GM21723 (cell line): Measurements from ENCODE around the gene UBR3.
"Not testable (repeated sequence)": the region's sequence is repeated elsewhere in the genome, so short reads cannot be mapped to it uniquely, and the experiment has no call there.

Experiments used
- ATAC-seq: cut with Tn5 transposase; IDR thresholded peaks from one replicate; pipeline ENCODE4 v1.9.1; 2021; ENCODE audit warnings: mild to moderate bottlenecking, moderate library complexity; ENCODE audit not compliant: unreplicated experiment

The UBR3 gene

DNA sequence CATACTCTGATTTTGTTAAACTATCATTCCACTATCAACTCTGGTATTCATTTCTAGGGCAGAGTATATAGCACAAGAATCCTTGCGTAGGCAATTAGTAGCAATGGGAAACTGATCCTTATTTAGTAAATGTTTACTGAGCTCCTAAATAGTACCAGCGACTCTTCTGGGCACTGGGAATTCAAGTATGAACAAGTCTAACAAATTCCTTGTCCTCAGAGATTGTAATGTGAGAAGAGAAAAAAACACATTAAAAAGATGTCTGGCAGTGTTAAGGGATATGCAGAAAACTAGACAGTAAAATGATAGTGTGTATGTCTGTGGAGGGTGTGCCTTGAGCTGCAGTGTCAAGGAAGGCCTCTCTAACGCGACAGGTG lies 3.3 kb upstream of the UBR3 start:
- ATAC-seq = no peak

DNA sequence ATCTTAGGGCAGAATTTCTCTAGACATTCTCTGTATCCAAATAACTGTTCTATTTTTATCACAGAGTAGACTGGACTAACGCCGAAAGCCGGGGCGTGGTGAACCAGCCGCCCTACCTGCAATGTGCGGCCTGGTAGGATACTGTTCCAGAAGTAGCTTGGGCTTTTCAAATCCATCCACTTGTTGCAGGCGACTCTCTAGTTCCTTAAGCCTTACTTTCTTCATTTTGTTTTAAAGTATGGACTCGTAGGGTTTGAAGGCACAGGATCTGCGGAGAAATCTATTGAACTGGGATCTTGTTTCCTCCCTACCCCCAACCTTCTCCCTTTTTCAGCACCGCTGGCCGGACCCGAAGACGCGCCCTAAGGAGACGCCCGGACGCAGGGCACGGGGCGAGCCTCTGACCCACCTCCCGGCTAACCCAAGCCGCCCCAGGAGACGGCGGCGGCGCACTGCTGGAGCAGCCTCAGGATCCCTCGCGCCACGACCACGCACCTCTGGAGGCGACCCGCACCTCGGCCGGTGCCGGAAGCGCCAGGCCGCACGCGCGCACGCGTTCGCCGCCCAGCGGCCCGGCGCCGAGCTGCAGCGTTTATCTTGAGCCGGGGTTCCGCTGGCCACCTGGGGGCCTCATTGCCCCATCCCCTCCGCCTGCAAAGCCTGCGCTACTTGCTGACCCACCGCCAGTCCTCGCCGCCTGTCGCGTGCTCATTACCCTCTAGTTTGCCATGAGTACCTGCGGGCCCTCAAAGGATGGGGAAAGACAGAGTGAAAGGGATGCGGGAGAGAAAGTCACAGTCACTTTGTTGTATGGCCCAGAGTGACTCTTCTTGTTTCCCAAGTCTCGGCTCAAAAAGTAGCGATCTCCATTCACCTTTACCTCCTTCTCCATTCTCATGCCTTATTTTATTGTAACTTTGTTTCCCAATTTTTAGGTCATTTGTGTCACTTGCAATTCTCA lies 2.6 kb upstream of the UBR3 start, which contains the start of gene METTL5:
Gene METTL5, minus strand, starts transcription at position 533 of the 961 bp plus-strand sequence. Its CDS starts 308 bp downstream, at position 225.
- ATAC-seq = peak; percentile 63

DNA sequence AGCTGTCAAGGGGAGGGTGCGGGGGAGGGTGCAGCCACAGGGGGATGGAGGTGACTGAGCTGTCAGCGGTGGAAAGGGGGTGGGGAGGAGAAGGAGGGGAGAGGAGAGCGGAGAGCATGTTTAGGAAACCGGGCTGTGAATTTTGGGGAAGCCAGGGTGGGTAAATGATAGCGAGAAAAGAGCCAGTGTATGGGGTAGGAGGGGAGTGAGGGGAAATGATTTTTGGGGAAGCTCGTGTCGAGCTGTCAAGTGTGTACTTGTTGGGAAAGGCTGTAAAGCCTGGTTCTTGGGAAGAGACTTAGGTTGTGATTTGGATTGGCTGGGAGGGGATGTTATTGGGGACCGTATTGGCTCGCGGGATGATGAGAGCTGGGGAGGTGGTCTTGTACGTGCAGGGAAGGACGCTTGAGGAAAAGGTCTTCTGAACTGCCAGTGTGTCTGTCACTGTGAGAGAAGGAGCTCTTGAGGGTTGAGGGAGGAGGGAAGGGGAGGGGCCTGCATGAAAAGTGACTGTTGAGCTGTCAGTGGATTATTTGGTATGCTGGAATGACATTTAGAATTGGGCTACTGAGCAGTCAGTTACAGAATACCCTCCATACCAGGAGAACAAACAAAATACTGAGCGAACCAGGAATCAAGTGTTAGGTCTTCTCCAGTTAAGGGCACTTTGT lies 1.0 kb downstream of the UBR3 start:
- peak; percentile 42 for ATAC-seq

DNA sequence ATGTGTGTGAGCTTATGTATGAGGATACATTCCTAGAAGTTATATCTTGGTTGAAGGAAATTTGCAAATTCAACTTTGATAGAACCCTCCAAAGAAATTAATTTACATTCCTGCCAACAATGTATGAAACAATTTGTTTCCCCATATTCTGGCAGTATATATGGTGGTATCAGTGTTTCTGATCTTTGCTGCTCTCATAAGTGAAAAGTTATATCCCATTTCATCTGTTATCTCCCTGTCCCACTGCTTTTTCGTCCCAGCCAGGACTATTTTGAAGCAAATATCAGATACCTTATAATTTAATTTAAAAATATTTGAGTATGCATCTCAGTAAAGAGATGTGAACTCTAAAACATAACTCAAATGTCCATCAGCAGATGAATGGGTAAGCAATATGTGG lies 7.1 kb downstream of the UBR3 start:
- ATAC-seq = no peak

DNA sequence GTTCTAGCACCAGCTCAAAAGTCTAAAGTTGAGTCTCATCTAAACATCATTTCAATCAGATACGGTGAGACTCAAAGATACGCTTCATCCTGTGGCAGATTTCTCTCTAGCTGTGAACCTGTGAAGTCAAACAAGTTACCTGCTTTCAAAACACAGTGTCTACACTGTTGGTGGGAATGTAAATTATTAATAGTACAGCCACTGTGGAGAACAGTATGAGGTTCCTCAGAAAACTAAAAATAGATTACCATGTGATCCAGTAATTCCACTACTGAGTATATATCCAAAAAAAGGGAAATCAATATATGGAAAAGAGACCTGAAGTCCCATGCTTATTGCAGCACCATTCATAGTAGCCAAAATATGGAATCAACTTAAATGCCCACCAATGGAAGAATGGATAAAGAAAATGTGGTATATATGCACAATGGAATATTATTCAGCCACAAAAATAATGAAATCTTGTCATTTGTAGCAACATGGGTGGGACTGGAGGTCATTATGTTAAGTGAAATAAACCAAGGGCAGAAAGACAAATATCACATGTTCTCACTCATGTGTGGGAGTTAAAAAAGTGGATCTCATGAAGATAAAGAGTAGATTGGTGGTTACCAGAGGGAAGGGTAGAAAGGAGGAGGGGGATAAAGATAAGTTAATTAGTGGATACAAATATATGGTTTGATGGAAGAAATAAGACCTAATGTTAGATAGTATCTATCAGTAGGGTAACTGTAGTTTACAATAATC lies 11.7 kb downstream of the UBR3 start:
- ATAC-seq = no peak

DNA sequence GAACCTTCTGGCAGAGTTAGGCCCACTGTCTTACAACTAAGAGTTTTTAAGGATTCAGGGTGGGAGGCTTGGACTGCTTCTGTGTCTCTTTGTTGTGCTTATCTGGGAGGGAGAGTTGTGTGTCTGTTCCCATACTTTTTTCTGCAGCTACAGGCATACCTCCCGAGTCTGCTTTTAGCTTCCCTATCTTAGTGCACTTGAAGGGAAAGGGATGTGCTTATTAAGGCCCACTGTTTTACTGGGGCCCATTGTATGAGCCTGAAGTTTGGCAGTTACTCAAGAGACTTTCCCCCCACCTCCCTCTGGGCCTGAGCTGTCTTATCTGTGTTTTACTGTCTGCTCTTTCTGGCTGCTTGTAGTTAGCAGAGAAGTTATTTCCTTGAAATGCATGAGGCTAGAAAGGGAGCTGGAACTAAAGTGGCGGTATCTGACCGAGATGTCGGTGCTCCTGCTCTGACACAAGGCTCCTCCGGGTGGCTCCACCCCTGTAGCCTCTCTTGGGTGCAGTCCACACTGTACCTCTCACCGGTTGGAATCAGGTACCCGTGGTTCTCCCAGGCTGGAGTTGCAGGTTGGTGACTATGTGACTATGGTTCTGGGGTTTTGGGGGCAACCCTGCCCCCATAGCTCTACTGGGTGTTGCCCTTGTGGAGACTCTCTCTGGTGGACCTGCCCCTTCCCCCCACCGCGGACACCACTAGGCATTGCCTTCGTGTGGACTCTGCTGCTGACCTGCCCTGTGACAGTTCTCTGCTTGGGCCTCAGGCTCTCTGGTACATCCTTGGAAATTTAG lies 12.9 kb downstream of the UBR3 start:
- no peak for ATAC-seq

DNA sequence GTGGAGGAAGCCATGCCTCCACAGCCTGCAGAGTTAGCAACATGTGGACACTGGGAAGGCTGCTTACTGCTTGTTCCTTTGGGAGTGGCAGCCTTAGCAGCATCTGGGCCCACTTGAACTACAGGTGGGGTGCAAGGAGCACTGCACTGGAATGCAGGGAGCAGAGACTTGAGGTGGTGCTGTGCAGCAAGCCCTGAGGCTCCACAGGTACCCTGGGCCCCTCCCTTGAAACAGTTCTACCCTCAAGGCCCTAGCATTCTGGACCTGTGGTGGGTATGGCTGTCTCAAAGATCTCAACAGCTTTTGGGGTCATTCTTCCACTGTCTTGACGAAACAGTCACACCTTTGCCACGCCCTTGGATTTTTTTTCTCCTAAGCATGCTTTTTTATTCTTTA lies 13.5 kb downstream of the UBR3 start:
- ATAC-seq = no peak

DNA sequence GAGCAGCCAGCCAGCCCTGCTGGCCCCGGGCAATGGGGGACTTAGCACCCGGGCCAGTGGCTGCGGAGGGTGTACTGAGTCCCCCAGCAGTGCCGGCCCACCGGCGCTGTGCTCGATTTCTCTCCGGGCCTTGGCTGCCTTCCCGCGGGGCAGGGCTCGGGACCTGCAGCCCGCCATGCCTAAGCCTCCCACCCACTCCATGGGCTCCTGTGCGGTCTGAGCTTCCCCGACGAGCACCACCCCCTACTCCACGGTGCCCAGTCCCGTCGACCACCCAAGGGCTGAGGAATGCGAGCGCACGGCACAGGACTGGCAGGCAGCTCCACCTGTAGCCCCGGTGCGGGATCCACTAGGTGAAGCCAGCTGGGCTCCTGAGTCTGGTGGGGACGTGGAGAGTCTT lies 14.4 kb downstream of the UBR3 start:
- ATAC-seq = not testable (repeated sequence)

DNA sequence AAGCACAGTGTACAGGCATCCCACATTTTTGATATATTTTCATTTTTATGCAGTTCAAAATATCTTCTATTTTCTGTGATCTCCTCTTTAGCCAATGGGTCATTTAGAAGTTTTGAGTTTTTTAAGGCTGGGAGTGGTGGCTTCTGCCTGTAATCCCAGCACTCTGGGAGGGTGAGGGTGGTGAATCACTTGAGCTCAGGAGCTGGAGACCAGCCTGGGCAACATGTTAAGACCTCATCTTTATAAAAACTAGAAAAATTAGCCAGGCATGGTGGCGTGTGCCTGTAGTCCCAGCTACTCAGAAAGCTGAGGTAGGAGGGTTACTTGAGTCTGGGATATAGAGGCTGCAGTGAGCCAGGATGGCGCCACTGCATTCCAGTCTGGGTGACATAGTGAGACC lies 17.8 kb downstream of the UBR3 start:
- ATAC-seq = no peak

DNA sequence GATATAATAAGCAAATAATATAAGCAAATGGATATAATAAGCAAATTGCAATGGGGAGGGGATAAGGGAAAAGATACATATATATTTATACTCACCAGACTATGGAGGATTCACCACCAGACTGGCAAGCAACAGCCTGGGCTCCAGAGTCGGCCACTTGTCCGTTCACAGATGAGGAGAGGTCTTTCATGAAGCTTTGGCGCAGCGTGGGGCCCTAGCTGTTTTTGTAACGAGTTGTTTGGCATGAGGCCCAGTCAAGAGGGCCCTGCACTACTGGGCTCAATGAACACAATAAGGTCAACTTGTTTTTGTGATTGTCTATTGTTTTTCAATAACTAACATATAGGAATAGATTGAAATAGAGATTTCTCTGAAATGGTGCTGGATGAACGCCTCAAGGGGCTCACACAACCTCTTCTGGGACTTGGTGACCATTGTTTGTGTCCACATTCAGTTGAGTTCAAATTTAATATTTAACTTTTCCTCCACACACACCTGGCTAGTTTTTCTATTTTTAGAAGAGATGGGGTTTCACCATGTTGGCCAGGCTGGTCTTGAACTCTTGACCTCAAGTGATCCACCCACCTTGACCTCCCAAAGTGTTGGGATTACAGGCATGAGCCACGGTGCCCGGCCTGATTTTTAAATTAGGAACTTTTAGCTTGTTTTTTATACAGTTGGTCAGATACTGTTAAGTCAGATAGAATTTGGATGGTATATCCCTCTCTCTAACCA lies 21.9 kb downstream of the UBR3 start:
- ATAC-seq = not testable (repeated sequence)

DNA sequence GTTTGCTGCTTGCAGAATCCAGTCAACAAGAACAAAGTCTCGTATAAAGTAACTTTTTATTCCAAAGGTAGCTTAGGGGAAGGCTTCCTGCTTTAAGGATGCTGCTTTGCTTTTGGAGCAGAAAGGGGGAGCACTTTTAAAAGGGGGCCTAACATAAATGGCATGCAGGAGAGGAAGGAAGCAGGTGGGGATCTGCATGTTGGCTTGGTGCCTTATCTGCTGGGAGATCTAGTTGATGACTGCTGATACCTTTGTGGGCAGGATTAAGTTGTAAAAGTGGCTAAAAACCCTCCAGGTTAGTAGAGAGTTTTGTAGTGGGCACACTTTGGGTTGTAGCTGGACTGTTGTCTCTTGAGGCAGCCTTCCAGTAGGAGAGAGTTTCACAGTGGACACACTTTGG lies 22.5 kb downstream of the UBR3 start:
- no peak for ATAC-seq

DNA sequence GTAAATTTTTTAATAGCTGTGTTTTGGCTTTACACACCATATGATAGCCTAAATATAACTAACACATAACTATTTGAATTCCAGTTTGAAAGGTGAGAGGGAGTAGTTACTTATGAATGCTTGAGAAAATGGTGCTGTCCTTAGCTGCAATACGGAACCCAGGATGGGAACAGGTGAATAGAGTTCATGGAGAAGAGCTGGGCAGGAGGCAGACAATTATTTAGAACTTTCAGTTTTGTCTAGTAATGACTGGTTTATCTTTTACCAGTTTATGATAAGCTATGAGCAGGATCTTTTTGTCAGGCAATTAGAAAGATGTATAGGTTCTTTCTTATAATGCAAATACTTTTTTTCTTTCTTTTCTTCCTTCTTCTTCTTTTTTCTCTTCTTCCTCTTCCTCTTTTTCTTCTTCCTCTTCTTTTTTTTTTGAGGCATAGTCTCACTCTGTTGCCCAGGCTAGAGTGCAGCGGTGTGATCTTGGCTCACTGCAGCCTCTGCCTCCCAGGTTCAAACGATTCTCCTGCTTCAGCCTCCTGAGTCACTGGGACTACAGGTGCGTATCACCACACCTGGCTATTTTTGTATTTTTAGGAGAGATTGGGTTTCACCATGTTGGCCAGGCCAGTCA lies 25.9 kb downstream of the UBR3 start:
- ATAC-seq = no peak

DNA sequence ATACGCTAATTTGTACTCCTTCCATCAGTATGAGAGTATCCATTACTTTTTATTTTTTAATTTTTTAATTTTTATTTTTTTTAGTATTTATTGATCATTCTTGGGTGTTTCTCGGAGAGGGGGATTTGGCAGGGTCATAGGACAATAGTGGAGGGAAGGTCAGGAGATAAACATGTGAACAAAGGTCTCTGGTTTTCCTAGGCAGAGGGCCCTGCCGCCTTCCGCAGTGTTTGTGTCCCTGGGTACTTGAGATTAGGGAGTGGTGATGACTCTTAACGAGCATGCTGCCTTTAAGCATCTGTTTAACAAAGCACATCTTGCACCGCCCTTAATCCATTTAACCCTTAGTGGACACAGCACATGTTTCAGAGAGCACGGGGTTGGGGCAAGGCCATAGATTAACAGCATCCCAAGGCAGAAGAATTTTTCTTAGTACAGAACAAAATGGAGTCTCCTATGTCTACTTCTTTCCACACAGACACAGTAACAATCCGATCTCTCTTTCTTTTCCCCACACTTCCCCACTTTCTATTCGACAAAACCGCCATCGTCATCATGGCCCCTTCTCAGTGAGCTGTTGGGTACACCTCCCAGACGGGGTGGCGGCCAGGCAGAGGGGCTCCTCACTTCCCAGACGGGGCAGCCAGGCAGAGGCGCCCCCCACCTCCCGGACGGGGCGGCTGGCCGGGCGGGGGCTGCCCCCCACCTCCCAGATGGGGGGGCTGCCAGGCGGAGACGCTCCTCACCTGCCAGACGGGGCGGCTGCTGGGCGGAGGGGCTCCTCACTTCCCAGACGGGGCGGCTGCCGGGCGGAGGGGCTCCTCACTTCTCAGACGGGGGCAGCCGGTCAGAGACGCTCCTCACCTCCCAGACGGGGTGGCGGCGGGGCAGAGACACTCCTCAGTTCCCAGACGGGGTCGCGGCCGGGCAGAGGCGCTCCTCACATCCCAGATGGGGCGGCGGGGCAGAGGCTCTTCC lies 28.3 kb downstream of the UBR3 start:
- not testable (repeated sequence) for ATAC-seq

DNA sequence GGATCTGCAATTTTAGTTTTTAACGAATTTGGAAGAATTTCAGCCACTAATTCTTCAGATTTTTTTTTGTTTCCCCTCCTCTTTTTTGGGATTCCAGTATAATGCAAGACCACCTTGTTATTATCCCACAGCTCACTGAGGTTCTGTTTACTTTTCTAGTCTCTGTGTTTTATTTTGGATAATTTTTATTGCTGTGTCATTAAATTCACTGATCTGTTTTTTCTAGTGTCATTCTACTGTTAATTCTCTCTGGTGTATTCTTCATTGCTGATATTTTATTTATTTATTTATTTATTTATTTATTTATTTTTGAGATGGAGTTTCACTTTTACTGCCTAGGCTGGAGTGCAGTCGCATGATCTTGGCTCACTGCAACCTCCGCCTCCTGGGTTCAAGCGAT lies 32.2 kb downstream of the UBR3 start:
- no peak for ATAC-seq

DNA sequence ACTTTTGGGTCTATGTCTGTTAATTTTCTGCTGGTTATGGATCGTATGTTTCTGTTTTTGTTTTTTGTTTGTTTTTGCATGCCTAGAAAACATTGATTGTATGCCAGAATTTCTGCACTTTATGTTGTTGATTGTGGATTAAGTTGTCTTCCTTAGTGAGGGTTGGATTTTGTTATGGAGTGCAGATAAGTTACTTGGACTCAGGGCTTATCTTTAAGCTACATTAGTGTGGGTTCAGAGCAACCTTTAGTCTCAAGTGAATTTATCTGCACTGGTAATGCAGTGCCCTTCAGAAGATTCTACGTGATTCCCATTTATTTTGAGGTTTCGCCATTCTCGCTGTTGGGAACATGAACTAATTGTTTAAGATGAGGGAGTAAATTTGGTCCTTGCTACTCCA lies 32.9 kb downstream of the UBR3 start:
- ATAC-seq = no peak

DNA sequence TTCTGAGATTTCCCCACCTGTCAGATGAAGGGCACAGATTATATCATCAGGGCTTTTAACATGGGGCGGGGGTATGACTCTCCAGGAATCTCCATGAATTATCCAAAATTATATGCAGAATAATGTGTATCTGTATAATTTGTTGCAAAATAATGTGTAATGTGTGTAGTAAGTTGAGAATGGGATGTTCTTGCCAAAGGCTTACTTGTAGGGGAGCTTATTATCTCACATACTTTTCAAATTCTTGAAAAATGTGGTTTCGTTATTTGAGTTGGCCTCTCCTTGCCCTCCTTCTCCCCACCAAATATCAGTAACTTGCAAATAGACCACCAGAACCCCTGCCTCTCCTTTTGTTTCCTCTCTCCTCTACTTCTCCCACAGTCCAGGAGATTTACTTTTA lies 35.6 kb downstream of the UBR3 start:
- ATAC-seq = no peak

DNA sequence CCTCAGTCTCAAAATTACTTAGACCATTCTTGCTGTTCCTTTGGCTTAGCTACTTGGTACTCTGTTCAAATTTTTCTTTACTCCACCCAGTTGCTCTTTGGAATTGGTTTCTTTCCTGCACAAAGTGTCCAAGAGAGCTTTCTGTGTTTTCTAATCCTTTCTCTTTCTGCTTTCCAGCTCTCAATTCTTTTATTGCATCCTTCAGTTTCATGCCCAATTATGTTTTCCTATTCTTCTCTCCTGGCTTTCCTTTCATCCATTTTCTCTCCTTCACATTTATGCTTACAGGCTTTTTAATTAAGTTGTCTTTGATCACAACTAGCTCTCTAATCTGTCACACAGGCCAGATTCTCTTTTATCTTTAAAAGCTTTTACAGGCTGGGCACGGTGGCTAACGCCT lies 38.2 kb downstream of the UBR3 start:
- ATAC-seq = no peak

DNA sequence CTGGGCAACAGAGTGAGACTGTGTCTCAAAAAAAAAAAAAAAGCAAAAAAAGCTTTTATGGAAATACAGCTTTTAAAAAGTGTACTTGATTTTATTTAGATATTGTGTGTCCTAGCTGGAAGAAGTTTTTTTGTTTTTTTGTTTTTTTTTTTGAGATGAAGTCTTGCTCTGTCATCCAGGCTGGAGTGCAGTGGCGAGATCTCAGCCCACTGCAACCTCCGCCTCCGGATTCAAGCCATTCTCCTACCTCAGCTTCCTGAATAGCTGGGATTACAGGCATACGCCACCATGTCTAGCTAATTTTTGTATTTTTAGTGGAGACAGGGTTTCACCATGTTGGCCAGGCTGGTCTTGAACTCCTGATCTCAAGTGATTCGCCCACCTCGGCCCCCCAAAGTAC lies 39.0 kb downstream of the UBR3 start:
- not testable (repeated sequence) for ATAC-seq
